GM12878 (cell line): ENCODE measurements around the gene FOLR2. TPM values are rescaled to one million over a fixed set of nuclear protein-coding genes. Genes with fewer than 3 reads are reported as not detected.

Source experiments
- ATAC-seq: fragments of 200-7000 bp; cut with Tn5 transposase; 3 replicates; pipeline ENCODE4 v1.9.1; 2020; ENCODE audit warnings: mild to moderate bottlenecking, moderate library complexity
- BruUV-seq: library from RNA; stranded (reverse); fragments of 400-500 nt; replicated peaks from 2 replicates; lab custom pipeline; 2021; lab: Mats Ljungman, UMichigan
- CTCF ChIA-PET: fragments of 300-600 bp; sonication (Branson Sonifier 250); formaldehyde crosslinking; extraction: SDS; loops from one replicate; lab custom pipeline; 2021; ENCODE audit warnings: inconsistent platforms; lab: Yijun Ruan, JAX
- POLR2A ChIA-PET: fragments of 350-600 bp; formaldehyde crosslinking; extraction: SDS; loops from one replicate; lab custom pipeline; 2021; ENCODE audit warnings: inconsistent platforms; lab: Charles Lee
- RAD21 ChIA-PET: fragments of 300-600 bp; sonication (Branson Sonifier 250); formaldehyde crosslinking; loops from one replicate; lab custom pipeline; 2023; ENCODE audit warnings: antibody characterized with exemption; ENCODE audit not compliant: unreplicated experiment; lab: Charles Lee
- SMC1A ChIA-PET: fragments of 300-600 bp; sonication (Branson Sonifier 250); formaldehyde crosslinking; loops from one replicate; lab custom pipeline; 2023; ENCODE audit not compliant: unreplicated experiment, uncharacterized antibody; lab: Charles Lee
- DNase-seq: peaks from one replicate; pipeline ENCODE4 v3.0.0-alpha.2; 2011; ENCODE audit warnings: low read depth, low spot score
- FAIRE-seq: peaks from 3 replicates; lab custom pipeline; 2011; peaks lifted over from hg19 to GRCh38; lab: Jason Lieb, UNC
- H2AFZ ChIP-seq: 2 replicates; pipeline ENCODE4 v1.6.0; 2011; ENCODE audit warnings: low read depth, low read length, control low read depth; ENCODE audit not compliant: control insufficient read depth
- H3K27ac ChIP-seq: 2 replicates; pipeline ENCODE4 v1.5.1; 2011; ENCODE audit warnings: control low read depth; ENCODE audit not compliant: control insufficient read depth, insufficient read depth
- H3K27me3 ChIP-seq, 2 experiments: replicated peaks in 1 of 2; 2 replicates each; pipeline versions ENCODE4 v1.6.0 to v1.6.1; 2011; ENCODE audit warnings: low read length in 1 of 2; ENCODE audit not compliant: control insufficient read depth in 2 of 2, insufficient read depth in 2 of 2
- H3K36me3 ChIP-seq, 2 experiments: 2 replicates each; pipeline ENCODE4 v1.5.1; 2011; ENCODE audit warnings: low read length in 1 of 2; ENCODE audit not compliant: control insufficient read depth in 2 of 2, insufficient read depth in 2 of 2
- H3K4me1 ChIP-seq: 2 replicates; pipeline ENCODE4 v1.6.1; 2011; ENCODE audit warnings: mild to moderate bottlenecking, low read length, moderate library complexity, mixed read lengths; ENCODE audit not compliant: control insufficient read depth, insufficient read depth
- H3K4me2 ChIP-seq: 2 replicates; pipeline ENCODE4 v1.6.0; 2011; ENCODE audit warnings: control low read depth; ENCODE audit not compliant: control insufficient read depth, insufficient read depth
- H3K4me3 ChIP-seq: fragments of 200-600 bp; sonication (generic); 2 replicates; pipeline ENCODE4 v1.5.1; 2016
- H3K79me2 ChIP-seq: 2 replicates; pipeline ENCODE4 v1.6.0; 2011; ENCODE audit warnings: low read length; ENCODE audit not compliant: control insufficient read depth, insufficient read depth
- H3K9ac ChIP-seq: 2 replicates; pipeline ENCODE4 v1.8.0; 2011; ENCODE audit warnings: low read length, control low read depth, mixed read lengths; ENCODE audit not compliant: control insufficient read depth, insufficient read depth
- H3K9me3 ChIP-seq: replicated peaks from 3 replicates; pipeline ENCODE4 v1.5.1; 2011; ENCODE audit warnings: mild to moderate bottlenecking, low read length; ENCODE audit not compliant: control insufficient read depth, insufficient read depth
- H4K20me1 ChIP-seq: 2 replicates; pipeline ENCODE4 v1.6.0; 2011; ENCODE audit not compliant: control insufficient read depth, insufficient read depth
- EGR1 ChIP-seq, 2 experiments: IDR thresholded peaks; 1 replicate in 1 of 2; 2 replicates in 1 of 2; pipeline ENCODE4 v1.6.1; 2011 to 2012; ENCODE audit warnings: low read depth in 2 of 2, low read length in 2 of 2, borderline replicate concordance in 1 of 2, mild to moderate bottlenecking in 1 of 2, moderate library complexity in 1 of 2
- EZH2 ChIP-seq: IDR thresholded peaks from 2 replicates; pipeline ENCODE4 v1.6.1; 2012; ENCODE audit warnings: low read depth, mild to moderate bottlenecking, control low read depth, inconsistent platforms, low read length, borderline replicate concordance; ENCODE audit not compliant: control insufficient read depth
- FOXM1 ChIP-seq: IDR thresholded peaks from 2 replicates; pipeline ENCODE4 v1.6.1; 2012; ENCODE audit warnings: low read depth, mild to moderate bottlenecking, inconsistent platforms, low read length, moderate library complexity
- HCFC1 ChIP-seq: fragments of 150-350 bp; IDR thresholded peaks from 2 replicates; pipeline ENCODE4 v1.6.1; 2014; ENCODE audit warnings: low read length
- HDAC2 ChIP-seq: fragments of 200-600 bp; sonication (generic); IDR thresholded peaks from 2 replicates; pipeline ENCODE4 v1.6.1; 2017
- IKZF1 ChIP-seq: fragments of 450-650 bp; conservative IDR thresholded peaks from 2 replicates; pipeline ENCODE4 v1.6.1; 2017; ENCODE audit warnings: antibody characterized with exemption, mild to moderate bottlenecking
- KLF5 ChIP-seq: fragments of 450-650 bp; IDR thresholded peaks from 2 replicates; pipeline ENCODE4 v1.6.1; 2014; ENCODE audit warnings: mild to moderate bottlenecking; ENCODE audit not compliant: partially characterized antibody
- MEF2B ChIP-seq: fragments of 450-650 bp; IDR thresholded peaks from 2 replicates; pipeline ENCODE4 v1.6.1; 2018; ENCODE audit warnings: mild to moderate bottlenecking, moderate library complexity; ENCODE audit not compliant: partially characterized antibody, poor library complexity, severe bottlenecking
- NRF1 ChIP-seq: conservative IDR thresholded peaks from 2 replicates; pipeline ENCODE4 v1.6.1; 2011; ENCODE audit warnings: mild to moderate bottlenecking, low read depth, low read length, improper control_type of control experiment
- PAX5 ChIP-seq: IDR thresholded peaks from 2 replicates; pipeline ENCODE4 v1.6.1; 2011; ENCODE audit warnings: low read depth, low read length, borderline replicate concordance
- RAD51 ChIP-seq: fragments of 450-650 bp; IDR thresholded peaks from 2 replicates; pipeline ENCODE4 v1.6.1; 2016; ENCODE audit warnings: moderate library complexity, mild to moderate bottlenecking, inconsistent platforms
- SKIL ChIP-seq: fragments of 450-650 bp; IDR thresholded peaks from 2 replicates; pipeline ENCODE4 v1.6.1; 2017; ENCODE audit warnings: mild to moderate bottlenecking, low read depth, inconsistent platforms; ENCODE audit not compliant: poor library complexity, severe bottlenecking
- SP1 ChIP-seq: IDR thresholded peaks from one replicate; pipeline ENCODE4 v1.6.1; 2011; ENCODE audit warnings: low read depth, low read length
- SPI1 ChIP-seq: IDR thresholded peaks from 2 replicates; pipeline ENCODE4 v1.6.1; 2011; ENCODE audit warnings: low read depth, mild to moderate bottlenecking, low read length, moderate library complexity, borderline replicate concordance; ENCODE audit not compliant: insufficient read depth
- SREBF1 ChIP-seq: IDR thresholded peaks from 2 replicates; pipeline ENCODE4 v1.6.1; 2012; ENCODE audit warnings: mild to moderate bottlenecking, low read length
- ZBED1 ChIP-seq: IDR thresholded peaks from 2 replicates; pipeline ENCODE4 v1.6.1; 2016; ENCODE audit warnings: borderline replicate concordance
- ZNF622 ChIP-seq: fragments of 450-650 bp; IDR thresholded peaks from 2 replicates; pipeline ENCODE4 v1.6.1; 2017; ENCODE audit warnings: mild to moderate bottlenecking, inconsistent platforms
- WGBS: methylation state at CpG from one replicate; pipeline ENCODE4 v1.1.6; 2016; ENCODE audit warnings: low lambda C conversion rate; ENCODE audit not compliant: insufficient replicate concordance, insufficient coverage; ENCODE audit errors: missing lambda C conversion rate; 5-methylcytosine and 5-hydroxymethylcytosine counted together
- in situ Hi-C: fragments of 300-500 bp; cut with MboI; formaldehyde crosslinking; loops from 9 replicates; pipeline ENCODE4 v1.14.3; 2018; ENCODE audit warnings: mixed read lengths
- intact Hi-C: fragments of 100-400 bp; cut with micrococcal nuclease; formaldehyde crosslinking; loops from one replicate; pipeline ENCODE4 v1.14.2; 2022; ENCODE audit not compliant: unreplicated experiment
- polyA plus RNA-seq, 11 experiments: library from polyadenylated mRNA; depleted of rRNA in 4 of 11; unstranded in 6 of 11; stranded (reverse) in 5 of 11; fragments of >200 nt; fragmentation: Nextera tagmentation in 4 of 11; fragmentation: Illumina TruSeq in 1 of 11; extraction: Ambion mirVana in 4 of 11; extraction: Trizol in 1 of 11; gene quantifications; 1 replicate in 1 of 11; 2 replicates in 10 of 11; pipeline versions ENCODE4 v1.2.1 to v1.2.3, GENCODE V29; 2011 to 2016; ENCODE audit warnings: inconsistent platforms in 2 of 11, missing spikeins in 2 of 11, low read depth in 1 of 11
- total RNA-seq, 4 experiments: library from RNA; depleted of rRNA in 3 of 4; stranded (reverse); fragments of >200 nt in 3 of 4; fragmentation: Illumina TruSeq in 1 of 4; extraction: Trizol in 1 of 4; gene quantifications; 2 replicates each; pipeline versions ENCODE4 v1.2.1 to v1.2.3, GENCODE V29; 2013 to 2021
- TF ChIP-seq, protein P1 (sequence below): fragments of 450-650 bp; formaldehyde crosslinking; IDR thresholded peaks from 2 replicates; pipeline ENCODE4 v1.4.0; 2020; ENCODE audit warnings: mild to moderate bottlenecking, moderate library complexity
- TF ChIP-seq, protein P2 (sequence below), 3 experiments: IDR thresholded peaks in 2 of 3; conservative IDR thresholded peaks in 1 of 3; 2 replicates each; pipeline ENCODE4 v1.5.1; 2011; ENCODE audit warnings: low read depth in 3 of 3, low read length in 3 of 3, mild to moderate bottlenecking in 3 of 3, control low read depth in 2 of 3, moderate library complexity in 2 of 3, inconsistent platforms in 1 of 3, mixed read lengths in 1 of 3; ENCODE audit not compliant: control insufficient read depth in 2 of 3, insufficient read depth in 1 of 3; ENCODE audit errors: extremely low read depth in 1 of 3

FOLR2 gene
- total and polyA plus RNA-seq, 10 of the 15 experiments (the other 5 are each of a cell fraction or from before 2014, with no cell fraction given) = 0.10 to 11.1 (median 1.9) TPM

DNA sequence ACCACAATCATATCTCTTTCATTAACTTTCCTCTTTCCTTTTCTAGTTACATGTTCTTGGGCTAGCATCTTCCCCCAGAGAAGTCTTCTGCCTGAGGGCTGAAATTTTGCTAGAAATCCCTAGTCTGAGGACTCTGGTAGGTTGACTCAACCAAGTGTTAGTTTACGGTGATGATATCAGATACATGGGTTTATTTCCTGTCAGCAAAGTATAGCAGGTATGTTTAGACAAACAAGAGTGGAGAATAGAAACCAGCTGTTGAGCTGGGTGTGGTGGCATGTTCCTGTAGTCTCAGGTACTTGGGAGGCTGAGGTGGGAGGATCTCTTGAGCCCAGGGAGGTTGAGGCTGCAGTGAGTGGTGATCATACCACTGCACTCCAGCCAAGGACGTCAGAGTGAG is 13.4 kb upstream of the FOLR2 start:
- H3K9ac ChIP-seq = no peak overlapping the region
- H3K4me3 ChIP-seq = no peak overlapping the region
- H2AFZ ChIP-seq = no peak overlapping the region
- no peaks in the 10 kb centered on the region for H3K27me3 ChIP-seq
- FAIRE-seq (no peak), ATAC-seq (no peak), DNase-seq (no peak)
- no peaks in the 10 kb centered on the region for H3K9me3 ChIP-seq
- no peak overlapping the region for H3K4me2 ChIP-seq
- H3K4me1 ChIP-seq = peaks cover 2% of the 10 kb centered on the region; the same call in 1 of the 2 replicates
- ChIA-PET CTCF (no interaction called here), RAD21 (interaction anchor here (0.7 kb wide), 1 partner anchor 226 kb away, joined by 3 read pairs; no protein-coding TSS in a partner anchor), SMC1A (no interaction called here), POLR2A (no interaction called here)
- no peaks in the 10 kb centered on the region for H3K36me3 ChIP-seq
- H3K27ac ChIP-seq = no peak overlapping the region
- no peaks in the 10 kb centered on the region for H3K79me2 ChIP-seq
- intact Hi-C loops (no loop called here), in situ Hi-C loops (no loop called here)
- H4K20me1 ChIP-seq = no peaks in the 10 kb centered on the region
- WGBS = 8% methylated on average over 1 of the region's 2 CpGs
- BruUV-seq = no TSS peak
- TF ChIP-seq, protein P1, sequence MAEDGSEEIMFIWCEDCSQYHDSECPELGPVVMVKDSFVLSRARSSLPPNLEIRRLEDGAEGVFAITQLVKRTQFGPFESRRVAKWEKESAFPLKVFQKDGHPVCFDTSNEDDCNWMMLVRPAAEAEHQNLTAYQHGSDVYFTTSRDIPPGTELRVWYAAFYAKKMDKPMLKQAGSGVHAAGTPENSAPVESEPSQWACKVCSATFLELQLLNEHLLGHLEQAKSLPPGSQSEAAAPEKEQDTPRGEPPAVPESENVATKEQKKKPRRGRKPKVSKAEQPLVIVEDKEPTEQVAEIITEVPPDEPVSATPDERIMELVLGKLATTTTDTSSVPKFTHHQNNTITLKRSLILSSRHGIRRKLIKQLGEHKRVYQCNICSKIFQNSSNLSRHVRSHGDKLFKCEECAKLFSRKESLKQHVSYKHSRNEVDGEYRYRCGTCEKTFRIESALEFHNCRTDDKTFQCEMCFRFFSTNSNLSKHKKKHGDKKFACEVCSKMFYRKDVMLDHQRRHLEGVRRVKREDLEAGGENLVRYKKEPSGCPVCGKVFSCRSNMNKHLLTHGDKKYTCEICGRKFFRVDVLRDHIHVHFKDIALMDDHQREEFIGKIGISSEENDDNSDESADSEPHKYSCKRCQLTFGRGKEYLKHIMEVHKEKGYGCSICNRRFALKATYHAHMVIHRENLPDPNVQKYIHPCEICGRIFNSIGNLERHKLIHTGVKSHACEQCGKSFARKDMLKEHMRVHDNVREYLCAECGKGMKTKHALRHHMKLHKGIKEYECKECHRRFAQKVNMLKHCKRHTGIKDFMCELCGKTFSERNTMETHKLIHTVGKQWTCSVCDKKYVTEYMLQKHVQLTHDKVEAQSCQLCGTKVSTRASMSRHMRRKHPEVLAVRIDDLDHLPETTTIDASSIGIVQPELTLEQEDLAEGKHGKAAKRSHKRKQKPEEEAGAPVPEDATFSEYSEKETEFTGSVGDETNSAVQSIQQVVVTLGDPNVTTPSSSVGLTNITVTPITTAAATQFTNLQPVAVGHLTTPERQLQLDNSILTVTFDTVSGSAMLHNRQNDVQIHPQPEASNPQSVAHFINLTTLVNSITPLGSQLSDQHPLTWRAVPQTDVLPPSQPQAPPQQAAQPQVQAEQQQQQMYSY = no peak
- no peak for TF ChIP-seq PAX5
- TF ChIP-seq MEF2B = no peak
- TF ChIP-seq SP1 = no peak
- TF ChIP-seq HDAC2 = no peak
- no peak for TF ChIP-seq IKZF1
- no peak for TF ChIP-seq KLF5
- TF ChIP-seq FOXM1 = no peak
- no peak for TF ChIP-seq SKIL
- TF ChIP-seq, protein P2, sequence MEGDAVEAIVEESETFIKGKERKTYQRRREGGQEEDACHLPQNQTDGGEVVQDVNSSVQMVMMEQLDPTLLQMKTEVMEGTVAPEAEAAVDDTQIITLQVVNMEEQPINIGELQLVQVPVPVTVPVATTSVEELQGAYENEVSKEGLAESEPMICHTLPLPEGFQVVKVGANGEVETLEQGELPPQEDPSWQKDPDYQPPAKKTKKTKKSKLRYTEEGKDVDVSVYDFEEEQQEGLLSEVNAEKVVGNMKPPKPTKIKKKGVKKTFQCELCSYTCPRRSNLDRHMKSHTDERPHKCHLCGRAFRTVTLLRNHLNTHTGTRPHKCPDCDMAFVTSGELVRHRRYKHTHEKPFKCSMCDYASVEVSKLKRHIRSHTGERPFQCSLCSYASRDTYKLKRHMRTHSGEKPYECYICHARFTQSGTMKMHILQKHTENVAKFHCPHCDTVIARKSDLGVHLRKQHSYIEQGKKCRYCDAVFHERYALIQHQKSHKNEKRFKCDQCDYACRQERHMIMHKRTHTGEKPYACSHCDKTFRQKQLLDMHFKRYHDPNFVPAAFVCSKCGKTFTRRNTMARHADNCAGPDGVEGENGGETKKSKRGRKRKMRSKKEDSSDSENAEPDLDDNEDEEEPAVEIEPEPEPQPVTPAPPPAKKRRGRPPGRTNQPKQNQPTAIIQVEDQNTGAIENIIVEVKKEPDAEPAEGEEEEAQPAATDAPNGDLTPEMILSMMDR (IDR thresholded peaks at IDR 0.05 in 2 of 3, conservative IDR thresholded peaks at IDR 0.05 in 1 of 3; ENCODE audit: control insufficient read depth in 2 of 3, extremely low read depth in 1 of 3, insufficient read depth in 1 of 3, low read depth in 3 of 3, low read length in 3 of 3) = no peak
- TF ChIP-seq HCFC1 = no peak
- no peak for TF ChIP-seq EZH2
- no peak for TF ChIP-seq NRF1
- no peak for TF ChIP-seq RAD51
- no peak for TF ChIP-seq EGR1 (IDR thresholded peaks at IDR 0.05; ENCODE audit: borderline replicate concordance in 1 of 2, low read depth in 2 of 2, low read length in 2 of 2)
- TF ChIP-seq SPI1 = no peak
- TF ChIP-seq SREBF1 = no peak
- no peak for TF ChIP-seq ZNF622
- TF ChIP-seq ZBED1 = no peak
